Lower leg skin (tissue), 3 donors: Measurements from ENCODE around the gene CD81.

Experiments
- POLR2A ChIP-seq, 2 donors: fragments of 450-650 bp; IDR thresholded peaks; one replicate each; pipeline ENCODE4 v1.6.1; 2016 to 2017; ENCODE audit warnings: antibody characterized with exemption in 2 of 2, mild to moderate bottlenecking in 1 of 2, moderate library complexity in 1 of 2
- TF ChIP-seq, protein P1 (sequence below), 3 donors: fragments of 450-650 bp; IDR thresholded peaks; one replicate each; pipeline ENCODE4 v1.5.1; 2016; ENCODE audit warnings: antibody characterized with exemption in 3 of 3, mild to moderate bottlenecking in 3 of 3, moderate library complexity in 2 of 3

DNA sequence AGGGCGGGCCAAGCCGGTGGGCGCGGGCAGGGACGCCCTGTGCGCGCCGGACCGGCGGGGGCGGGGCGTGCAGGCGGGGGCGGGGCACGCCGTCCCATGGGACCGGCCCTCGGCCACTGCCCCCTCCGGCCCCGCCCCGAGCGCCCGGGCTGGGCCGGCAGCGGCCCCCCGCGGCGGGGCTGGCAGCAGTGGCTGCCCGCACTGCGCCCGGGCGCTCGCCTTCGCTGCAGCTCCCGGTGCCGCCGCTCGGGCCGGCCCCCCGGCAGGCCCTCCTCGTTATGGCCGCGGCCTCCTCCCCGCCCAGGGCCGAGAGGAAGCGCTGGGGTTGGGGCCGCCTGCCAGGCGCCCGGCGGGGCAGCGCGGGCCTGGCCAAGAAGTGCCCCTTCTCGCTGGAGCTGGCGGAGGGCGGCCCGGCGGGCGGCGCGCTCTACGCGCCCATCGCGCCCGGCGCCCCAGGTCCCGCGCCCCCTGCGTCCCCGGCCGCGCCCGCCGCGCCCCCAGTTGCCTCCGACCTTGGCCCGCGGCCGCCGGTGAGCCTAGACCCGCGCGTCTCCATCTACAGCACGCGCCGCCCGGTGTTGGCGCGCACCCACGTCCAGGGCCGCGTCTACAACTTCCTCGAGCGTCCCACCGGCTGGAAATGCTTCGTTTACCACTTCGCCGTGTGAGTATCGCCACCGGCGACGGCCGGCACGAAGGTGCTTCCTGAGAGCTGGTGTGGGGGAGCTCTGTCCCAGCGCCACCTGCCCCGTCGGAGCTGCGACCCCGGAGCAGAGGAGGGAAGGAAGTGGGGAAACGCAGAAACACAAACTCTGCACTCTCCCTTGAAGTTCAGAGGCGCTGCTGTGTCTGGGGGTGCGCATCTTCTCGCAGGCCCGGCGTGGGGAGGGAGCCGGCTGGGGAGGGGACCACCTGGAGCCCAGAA lies 68.0 kb downstream of the CD81 start, which contains the start of gene KCNQ1:
- TF ChIP-seq, protein P1, sequence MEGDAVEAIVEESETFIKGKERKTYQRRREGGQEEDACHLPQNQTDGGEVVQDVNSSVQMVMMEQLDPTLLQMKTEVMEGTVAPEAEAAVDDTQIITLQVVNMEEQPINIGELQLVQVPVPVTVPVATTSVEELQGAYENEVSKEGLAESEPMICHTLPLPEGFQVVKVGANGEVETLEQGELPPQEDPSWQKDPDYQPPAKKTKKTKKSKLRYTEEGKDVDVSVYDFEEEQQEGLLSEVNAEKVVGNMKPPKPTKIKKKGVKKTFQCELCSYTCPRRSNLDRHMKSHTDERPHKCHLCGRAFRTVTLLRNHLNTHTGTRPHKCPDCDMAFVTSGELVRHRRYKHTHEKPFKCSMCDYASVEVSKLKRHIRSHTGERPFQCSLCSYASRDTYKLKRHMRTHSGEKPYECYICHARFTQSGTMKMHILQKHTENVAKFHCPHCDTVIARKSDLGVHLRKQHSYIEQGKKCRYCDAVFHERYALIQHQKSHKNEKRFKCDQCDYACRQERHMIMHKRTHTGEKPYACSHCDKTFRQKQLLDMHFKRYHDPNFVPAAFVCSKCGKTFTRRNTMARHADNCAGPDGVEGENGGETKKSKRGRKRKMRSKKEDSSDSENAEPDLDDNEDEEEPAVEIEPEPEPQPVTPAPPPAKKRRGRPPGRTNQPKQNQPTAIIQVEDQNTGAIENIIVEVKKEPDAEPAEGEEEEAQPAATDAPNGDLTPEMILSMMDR (IDR thresholded peaks at IDR 0.05) = no peak
- no peak for TF ChIP-seq POLR2A (IDR thresholded peaks at IDR 0.05)
